ENCODE data around the gene UQCRC2.
A peak's percentile ranks its signal among the peaks of the same experiment; 100 is the strongest.

UQCRC2 gene

DNA sequence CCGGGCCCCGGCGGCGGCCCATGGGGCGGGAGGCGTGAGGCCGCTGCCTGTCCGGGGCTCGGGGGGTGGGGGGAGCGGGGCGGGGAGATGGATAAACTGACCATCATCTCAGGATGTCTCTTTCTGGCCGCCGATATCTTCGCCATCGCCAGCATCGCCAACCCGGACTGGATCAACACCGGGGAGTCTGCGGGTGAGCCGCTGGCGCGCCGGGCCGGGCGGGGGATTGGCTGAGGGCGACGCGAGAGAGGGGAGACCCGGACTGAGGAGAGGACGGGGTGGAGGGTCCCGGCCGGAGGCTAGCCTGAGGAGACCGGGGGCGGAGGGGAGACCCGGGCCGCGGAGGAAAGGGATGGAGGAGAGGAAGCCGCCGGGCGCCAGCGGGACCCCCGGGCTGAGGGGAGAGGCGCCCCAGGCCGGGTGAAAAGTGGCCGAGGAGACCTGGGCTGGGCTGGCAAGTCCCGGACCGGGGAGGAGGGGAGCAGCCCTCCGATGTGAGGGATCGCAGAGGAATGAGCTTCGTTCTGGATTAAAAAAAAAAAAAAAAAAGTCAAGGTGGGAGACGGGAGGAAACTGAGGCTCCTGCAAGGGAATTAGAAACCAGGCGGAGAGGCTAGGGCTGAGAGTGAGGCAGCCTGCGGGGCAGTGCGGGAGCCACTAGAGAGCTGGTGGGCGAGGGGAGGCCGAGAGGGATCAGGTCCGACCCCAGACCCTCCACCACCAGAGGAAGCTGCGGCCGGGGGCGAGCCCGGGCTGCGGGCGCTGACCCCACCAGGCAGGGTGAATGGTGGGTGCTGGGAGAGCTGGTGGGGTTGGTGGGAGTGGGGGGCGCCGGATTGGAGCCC is 55.3 kb downstream of the UQCRC2 start:
- peak overlapping the region; percentile 82 for H3K4me3 ChIP-seq (replicated peaks; ENCODE audit: low read depth, low read length)
- DNase-seq (ENCODE audit: extremely low read depth, low read depth): no peak
- TF ChIP-seq, protein P1, sequence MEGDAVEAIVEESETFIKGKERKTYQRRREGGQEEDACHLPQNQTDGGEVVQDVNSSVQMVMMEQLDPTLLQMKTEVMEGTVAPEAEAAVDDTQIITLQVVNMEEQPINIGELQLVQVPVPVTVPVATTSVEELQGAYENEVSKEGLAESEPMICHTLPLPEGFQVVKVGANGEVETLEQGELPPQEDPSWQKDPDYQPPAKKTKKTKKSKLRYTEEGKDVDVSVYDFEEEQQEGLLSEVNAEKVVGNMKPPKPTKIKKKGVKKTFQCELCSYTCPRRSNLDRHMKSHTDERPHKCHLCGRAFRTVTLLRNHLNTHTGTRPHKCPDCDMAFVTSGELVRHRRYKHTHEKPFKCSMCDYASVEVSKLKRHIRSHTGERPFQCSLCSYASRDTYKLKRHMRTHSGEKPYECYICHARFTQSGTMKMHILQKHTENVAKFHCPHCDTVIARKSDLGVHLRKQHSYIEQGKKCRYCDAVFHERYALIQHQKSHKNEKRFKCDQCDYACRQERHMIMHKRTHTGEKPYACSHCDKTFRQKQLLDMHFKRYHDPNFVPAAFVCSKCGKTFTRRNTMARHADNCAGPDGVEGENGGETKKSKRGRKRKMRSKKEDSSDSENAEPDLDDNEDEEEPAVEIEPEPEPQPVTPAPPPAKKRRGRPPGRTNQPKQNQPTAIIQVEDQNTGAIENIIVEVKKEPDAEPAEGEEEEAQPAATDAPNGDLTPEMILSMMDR (IDR thresholded peaks at IDR 0.05; ENCODE audit: low read depth, low read length, missing control alignments): no peak

DNA sequence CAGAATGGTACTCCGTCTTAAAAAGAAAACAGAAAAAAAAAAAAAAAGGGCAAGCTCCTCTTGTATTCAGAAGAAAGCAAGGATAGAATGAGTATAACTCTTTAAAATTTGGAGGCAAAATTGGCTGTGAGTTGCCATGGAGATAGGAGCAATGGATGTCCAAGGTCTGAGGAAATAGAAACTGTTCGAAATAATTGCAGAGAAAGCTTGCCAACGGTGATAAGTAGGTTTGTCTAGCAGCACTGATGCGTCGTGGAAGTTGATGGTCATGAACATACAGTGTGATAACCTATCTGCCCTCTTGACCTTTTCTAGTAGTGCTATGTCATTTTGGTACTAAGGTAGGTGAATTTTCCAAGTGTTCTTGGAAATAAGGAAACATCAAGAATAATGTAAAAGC is 57.7 kb downstream of the UQCRC2 start:
- DNase-seq (ENCODE audit: extremely low read depth, low read depth): no peak
- H3K4me3 ChIP-seq (replicated peaks; ENCODE audit: low read depth, low read length): no peak overlapping the region
- TF ChIP-seq, protein P1 (IDR thresholded peaks at IDR 0.05; ENCODE audit: low read depth, low read length, missing control alignments): no peak

- TF ChIP-seq, protein P1 (IDR thresholded peaks at IDR 0.05; ENCODE audit: low read depth, low read length, missing control alignments): no peak
- no peak for DNase-seq (ENCODE audit: extremely low read depth, low read depth)
- no peak overlapping the region for H3K4me3 ChIP-seq (replicated peaks; ENCODE audit: low read depth, low read length)
These were observed 59.1 kb downstream of the UQCRC2 start for GRCh38 chr16:22012241-22012640.

GRCh38 chr16:22013486-22013885 is 60.3 kb downstream of the UQCRC2 start:
- TF ChIP-seq, protein P1 (IDR thresholded peaks at IDR 0.05; ENCODE audit: low read depth, low read length, missing control alignments): no peak
- no peak overlapping the region for H3K4me3 ChIP-seq (replicated peaks; ENCODE audit: low read depth, low read length)
- no peak for DNase-seq (ENCODE audit: extremely low read depth, low read depth)

- DNase-seq (ENCODE audit: extremely low read depth, low read depth): no peak
- TF ChIP-seq, protein P1 (IDR thresholded peaks at IDR 0.05; ENCODE audit: low read depth, low read length, missing control alignments): no peak
These were observed 61.2 kb downstream of the UQCRC2 start for GRCh38 chr16:22014271-22014873.

GRCh38 chr16:22016927-22017326 is 63.8 kb downstream of the UQCRC2 start:
- TF ChIP-seq, protein P1 (IDR thresholded peaks at IDR 0.05; ENCODE audit: low read depth, low read length, missing control alignments): no peak
- no peak overlapping the region for H3K4me3 ChIP-seq (replicated peaks; ENCODE audit: low read depth, low read length)
- DNase-seq (ENCODE audit: extremely low read depth, low read depth): no peak

More at GRCh38 chr16:22014271-22014873, 61.2 kb downstream of the UQCRC2 start:
- H3K4me3 ChIP-seq (replicated peaks; ENCODE audit: low read depth, low read length): no peak overlapping the region

Data from HFF-Myc (cell line).